Skeletal muscle satellite cell (primary cell): ENCODE results near the gene FOXN3.

ENCODE experiments used
- H3K27me3 ChIP-seq: 2 replicates; pipeline ENCODE4 v1.7.0; 2013; ENCODE audit warnings: low read length; ENCODE audit not compliant: control insufficient read depth, insufficient read depth
- H3K36me3 ChIP-seq: 2 replicates; pipeline ENCODE4 v1.7.0; 2013; ENCODE audit warnings: mild to moderate bottlenecking, control low read depth, low read length; ENCODE audit not compliant: insufficient read depth
- H3K4me1 ChIP-seq: 2 replicates; pipeline ENCODE4 v1.7.0; 2013; ENCODE audit warnings: low read length; ENCODE audit not compliant: control insufficient read depth, insufficient read depth
- H3K4me2 ChIP-seq: 2 replicates; pipeline ENCODE4 v1.7.0; 2013; ENCODE audit warnings: mild to moderate bottlenecking, low read length
- H3K4me3 ChIP-seq: 2 replicates; pipeline ENCODE4 v1.7.0; 2013; ENCODE audit warnings: low read length
- H3K9ac ChIP-seq: 2 replicates; pipeline ENCODE4 v1.7.0; 2013; ENCODE audit warnings: mild to moderate bottlenecking, low read depth, low read length, moderate library complexity
- H3K9me3 ChIP-seq: replicated peaks from 2 replicates; pipeline ENCODE4 v1.7.0; 2013; ENCODE audit warnings: mild to moderate bottlenecking, control low read depth, low read length

The FOXN3 gene

DNA sequence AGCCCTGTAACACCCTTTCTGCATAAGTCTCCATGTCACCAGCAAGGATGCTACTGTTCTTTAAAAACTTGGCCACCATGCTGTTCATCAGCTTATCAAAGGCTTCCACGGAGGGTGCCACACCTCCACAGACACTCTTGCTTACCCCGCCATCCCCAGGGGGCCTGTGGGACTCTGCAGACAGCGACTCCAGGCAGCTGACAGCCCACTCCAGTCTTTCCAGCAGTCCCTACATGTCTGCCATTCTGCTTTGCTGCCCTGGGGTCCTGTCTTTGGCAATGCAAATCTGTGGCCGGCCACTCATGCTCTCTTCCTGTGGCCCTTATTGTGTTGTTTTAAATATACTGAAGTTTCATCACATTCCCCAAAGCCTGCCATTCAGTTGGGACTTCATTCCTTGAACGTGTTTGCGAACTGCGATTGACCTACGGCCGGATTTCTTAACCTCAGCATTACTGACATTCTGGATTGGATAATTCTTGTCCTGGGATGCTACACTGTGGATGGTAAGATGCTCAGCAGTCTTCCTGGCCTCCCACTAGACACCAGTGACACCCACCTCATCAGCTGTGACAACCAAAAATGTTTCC, 125.6 kb downstream of the FOXN3 start:
- no peak overlapping the region for H3K4me2 ChIP-seq
- H3K36me3 ChIP-seq = peaks cover 8% of the 10 kb centered on the region
- H3K9me3 ChIP-seq = no peaks in the 10 kb centered on the region
- no peak overlapping the region for H3K4me3 ChIP-seq
- H3K27me3 ChIP-seq = no peaks in the 10 kb centered on the region
- H3K9ac ChIP-seq = no peak overlapping the region
- H3K4me1 ChIP-seq = peaks cover 7% of the 10 kb centered on the region

DNA sequence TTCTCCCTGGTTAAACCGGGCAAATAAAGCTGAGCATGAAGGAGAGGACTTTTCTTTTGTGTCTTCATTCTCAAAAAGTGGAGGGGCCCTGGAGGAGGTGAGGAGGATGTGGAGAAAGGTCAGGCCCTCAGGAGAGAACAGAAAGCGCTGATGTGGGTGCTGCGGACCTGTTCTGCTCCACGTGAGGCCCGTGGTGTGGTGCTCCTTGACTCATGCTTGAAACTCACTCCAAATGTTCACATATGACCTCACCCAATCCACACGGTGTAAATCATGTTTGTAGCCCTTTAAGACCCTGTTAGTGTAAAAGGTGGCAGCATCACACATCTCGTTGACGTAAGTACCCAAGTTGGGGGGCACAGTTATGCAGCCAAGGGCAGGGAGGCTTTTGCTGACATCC, 126.2 kb downstream of the FOXN3 start:
- Histone ChIP-seq H3K4me1 (peaks cover 7% of the 10 kb centered on the region), H3K9ac (no peak overlapping the region)

DNA sequence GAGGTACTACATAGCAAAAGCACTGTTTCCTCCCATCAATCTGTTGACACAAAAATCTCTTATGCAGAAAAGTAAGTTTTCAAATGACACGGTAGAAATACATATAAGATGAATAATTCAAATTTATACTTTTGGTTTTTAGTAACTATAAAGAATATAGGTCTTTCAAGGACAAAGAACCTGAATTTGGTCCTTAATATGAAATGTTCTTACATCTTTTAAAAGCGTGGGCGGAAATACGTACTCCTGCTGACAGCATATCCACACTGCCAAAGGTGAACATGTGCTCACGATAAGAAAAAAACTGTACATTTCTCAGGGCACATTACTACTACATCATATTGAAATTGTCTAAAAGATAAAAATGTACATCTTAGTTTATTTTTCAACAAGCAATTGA, 127.6 kb downstream of the FOXN3 start:
- Histone ChIP-seq H3K4me2 (no peak overlapping the region), H3K9ac (no peak overlapping the region), H3K4me3 (no peak overlapping the region), H3K27me3 (no peaks in the 10 kb centered on the region), H3K4me1 (peaks cover 8% of the 10 kb centered on the region), H3K36me3 (peaks cover 8% of the 10 kb centered on the region), H3K9me3 (no peaks in the 10 kb centered on the region)

More for the DNA sequence above, 126.2 kb downstream of the FOXN3 start:
- no peak overlapping the region for H3K4me3 ChIP-seq
- peaks cover 8% of the 10 kb centered on the region for H3K36me3 ChIP-seq
- H3K4me2 ChIP-seq = no peak overlapping the region
- H3K27me3 ChIP-seq = no peaks in the 10 kb centered on the region
- no peaks in the 10 kb centered on the region for H3K9me3 ChIP-seq

DNA sequence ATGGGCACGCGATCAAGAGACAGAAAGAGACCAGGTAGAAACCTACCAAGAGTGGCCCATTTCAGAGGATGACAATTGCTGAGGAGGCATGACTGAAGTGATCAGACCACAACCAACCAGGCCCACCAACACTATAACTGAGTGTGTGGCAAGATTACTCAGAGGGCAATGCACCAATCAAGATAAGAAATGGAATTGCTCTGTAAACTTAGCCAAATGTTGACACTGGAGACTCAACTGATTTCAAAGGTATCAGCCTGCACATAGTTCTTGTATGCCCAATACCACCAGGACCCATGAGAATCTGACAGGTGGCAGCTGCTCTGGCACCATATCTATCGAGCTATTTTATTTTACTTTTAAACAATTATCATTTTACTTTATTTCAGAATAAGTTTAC, 128.9 kb downstream of the FOXN3 start:
- H3K4me2 ChIP-seq = no peak overlapping the region
- peaks cover 8% of the 10 kb centered on the region for H3K36me3 ChIP-seq
- no peaks in the 10 kb centered on the region for H3K9me3 ChIP-seq
- no peak overlapping the region for H3K4me3 ChIP-seq
- H3K27me3 ChIP-seq = no peaks in the 10 kb centered on the region
- peaks cover 9% of the 10 kb centered on the region for H3K4me1 ChIP-seq
- H3K9ac ChIP-seq = no peak overlapping the region

DNA sequence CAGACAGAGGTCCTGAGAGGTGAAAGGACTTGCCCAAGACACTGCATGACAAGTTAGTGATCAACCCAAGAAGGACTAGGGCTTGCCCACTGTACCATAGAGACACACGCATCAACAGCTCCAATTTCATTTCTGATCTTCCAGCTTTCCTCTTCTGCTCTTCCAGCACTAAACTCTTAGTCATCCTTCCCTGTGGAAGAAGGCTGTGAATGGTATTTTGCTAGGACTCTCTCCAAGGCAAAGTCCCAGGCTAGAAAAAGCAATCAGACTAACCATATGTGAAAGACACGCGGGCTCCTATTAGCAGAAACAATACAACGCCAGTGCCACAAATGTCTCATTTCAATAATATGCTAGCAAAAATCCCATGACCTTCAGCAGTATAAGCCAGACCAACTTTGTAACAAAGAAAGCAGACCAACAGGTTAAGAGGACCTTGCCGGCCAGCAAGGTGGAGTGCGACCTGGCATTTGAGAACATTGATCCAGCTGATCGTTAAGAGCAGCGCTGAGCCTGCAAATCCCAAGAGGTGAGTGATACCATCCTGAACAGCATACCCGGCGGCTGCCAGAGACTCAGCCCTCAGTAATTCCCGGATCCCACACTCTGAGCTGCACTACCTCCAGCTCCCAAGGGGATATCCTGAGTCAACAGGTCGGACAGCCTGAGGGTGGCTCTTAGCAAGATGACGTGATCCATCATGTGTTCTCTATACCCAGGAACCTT, 132.5 kb downstream of the FOXN3 start:
- Histone ChIP-seq H3K27me3 (no peaks in the 10 kb centered on the region), H3K9ac (no peak overlapping the region), H3K4me3 (no peak overlapping the region), H3K4me2 (no peak overlapping the region), H3K9me3 (no peaks in the 10 kb centered on the region), H3K36me3 (peaks cover 11% of the 10 kb centered on the region), H3K4me1 (peaks cover 5% of the 10 kb centered on the region)

DNA sequence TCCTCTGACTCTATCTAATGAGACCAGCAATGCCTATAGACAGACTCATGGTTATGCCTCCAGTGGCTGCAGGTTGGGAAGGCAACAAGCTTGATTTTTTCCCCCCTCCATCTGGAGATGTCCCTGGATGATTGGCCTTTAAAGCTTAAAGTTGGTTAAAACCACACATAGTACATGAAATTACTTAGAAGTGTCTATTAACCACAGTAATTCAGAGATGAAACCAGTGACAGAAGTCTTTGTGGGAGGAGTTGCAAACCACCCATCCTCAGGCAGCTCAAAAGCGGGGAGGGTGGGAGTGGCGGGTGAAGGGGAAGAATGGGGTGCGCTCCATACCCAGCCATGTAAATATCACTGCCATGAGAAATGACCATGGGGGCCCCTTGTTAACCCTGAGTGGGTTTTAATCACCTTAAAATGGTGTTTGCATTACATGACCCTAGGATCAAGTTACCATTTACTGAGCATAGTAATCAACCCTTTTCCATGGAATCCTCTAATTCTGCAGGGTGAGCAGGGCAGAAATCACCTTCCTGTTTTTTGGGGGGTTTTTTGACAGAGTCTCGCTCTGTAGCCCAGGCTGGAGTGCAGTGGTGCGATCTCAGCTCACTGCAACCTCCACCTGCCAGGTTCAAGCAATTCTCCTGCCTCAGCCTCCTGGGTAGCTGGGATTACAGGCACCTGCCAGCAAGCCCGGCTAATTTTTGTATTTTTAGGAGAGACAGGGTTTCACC, 133.5 kb downstream of the FOXN3 start:
- Histone ChIP-seq H3K4me1 (peaks cover 5% of the 10 kb centered on the region), H3K36me3 (peaks cover 11% of the 10 kb centered on the region), H3K9ac (no peak overlapping the region), H3K4me3 (no peak overlapping the region), H3K9me3 (no peaks in the 10 kb centered on the region), H3K4me2 (no peak overlapping the region), H3K27me3 (no peaks in the 10 kb centered on the region)

DNA sequence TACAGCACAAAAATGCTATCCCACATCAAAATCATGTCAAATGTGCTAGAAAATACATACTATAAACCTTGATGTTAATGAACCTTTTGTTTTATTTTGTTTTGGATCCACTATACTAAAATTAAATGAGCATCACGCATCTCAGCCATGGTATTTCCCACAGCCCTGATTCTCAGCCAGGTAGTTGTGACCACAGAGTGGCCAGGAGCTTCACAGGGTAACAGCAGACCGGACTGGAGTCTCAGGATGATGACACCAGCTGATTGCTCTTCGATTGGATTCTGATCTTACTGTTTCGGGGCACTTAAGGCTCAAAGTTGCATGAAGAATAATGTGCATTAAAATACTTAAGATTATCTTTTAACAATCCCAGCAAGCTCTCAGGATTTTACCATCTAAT, 134.8 kb downstream of the FOXN3 start:
- H3K4me3 ChIP-seq = no peak overlapping the region
- no peaks in the 10 kb centered on the region for H3K27me3 ChIP-seq
- H3K9me3 ChIP-seq = no peaks in the 10 kb centered on the region
- H3K4me1 ChIP-seq = peaks cover 5% of the 10 kb centered on the region
- H3K4me2 ChIP-seq = no peak overlapping the region
- no peak overlapping the region for H3K9ac ChIP-seq
- H3K36me3 ChIP-seq = peaks cover 14% of the 10 kb centered on the region

DNA sequence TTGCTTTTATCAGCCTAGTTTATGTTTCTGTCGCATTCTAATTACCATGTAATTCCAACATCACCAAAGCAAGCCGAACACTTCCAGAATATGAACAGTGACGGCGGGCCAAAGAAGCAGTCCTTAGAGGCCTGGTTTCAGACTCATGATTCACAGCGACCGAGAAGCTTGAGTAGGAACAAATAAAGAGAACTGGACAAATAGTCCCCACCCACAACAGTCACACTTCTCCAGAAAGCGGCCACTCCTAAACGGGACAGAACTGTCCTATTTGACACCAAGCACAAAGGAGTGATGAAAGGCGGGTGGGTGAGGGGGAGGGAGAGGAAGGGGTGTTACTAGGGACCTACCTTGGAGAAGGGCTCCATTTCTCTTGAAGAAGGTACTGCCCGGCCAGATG, 136.4 kb downstream of the FOXN3 start:
- Histone ChIP-seq H3K36me3 (peaks cover 14% of the 10 kb centered on the region), H3K9me3 (no peaks in the 10 kb centered on the region), H3K4me3 (no peak overlapping the region), H3K27me3 (no peaks in the 10 kb centered on the region), H3K4me1 (peaks cover 5% of the 10 kb centered on the region), H3K9ac (no peak overlapping the region), H3K4me2 (no peak overlapping the region)

DNA sequence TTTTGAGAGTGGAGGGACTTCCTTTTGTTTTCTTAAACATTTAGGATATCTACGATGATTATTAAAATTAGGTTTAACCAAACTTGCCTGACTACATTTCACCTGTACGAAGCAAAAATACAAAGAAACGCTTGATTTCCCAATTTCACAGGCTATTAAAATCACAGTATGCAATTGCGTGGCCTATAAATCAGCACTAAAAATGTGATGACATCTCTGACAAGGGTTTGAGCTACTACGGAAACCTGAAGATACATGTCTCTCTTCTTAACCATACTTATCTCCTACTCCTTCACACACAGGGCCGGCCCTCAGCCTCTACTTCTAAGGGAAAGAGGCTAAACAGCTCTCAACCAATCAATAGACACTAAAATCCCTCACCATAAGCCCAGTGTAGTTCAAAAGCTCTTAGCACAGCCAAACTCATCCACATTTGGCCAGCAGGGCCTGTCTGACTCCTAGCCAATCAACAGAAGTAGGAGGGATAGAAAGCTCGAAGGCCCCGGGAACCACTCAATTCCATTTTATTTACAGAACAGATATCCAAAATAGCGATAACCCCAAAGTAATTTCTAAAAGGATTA, 137.3 kb downstream of the FOXN3 start:
- H3K9ac ChIP-seq = no peak overlapping the region
- no peaks in the 10 kb centered on the region for H3K27me3 ChIP-seq
- H3K4me1 ChIP-seq = peaks cover 5% of the 10 kb centered on the region
- H3K4me2 ChIP-seq = no peak overlapping the region
- peaks cover 14% of the 10 kb centered on the region for H3K36me3 ChIP-seq
- no peaks in the 10 kb centered on the region for H3K9me3 ChIP-seq
- no peak overlapping the region for H3K4me3 ChIP-seq

DNA sequence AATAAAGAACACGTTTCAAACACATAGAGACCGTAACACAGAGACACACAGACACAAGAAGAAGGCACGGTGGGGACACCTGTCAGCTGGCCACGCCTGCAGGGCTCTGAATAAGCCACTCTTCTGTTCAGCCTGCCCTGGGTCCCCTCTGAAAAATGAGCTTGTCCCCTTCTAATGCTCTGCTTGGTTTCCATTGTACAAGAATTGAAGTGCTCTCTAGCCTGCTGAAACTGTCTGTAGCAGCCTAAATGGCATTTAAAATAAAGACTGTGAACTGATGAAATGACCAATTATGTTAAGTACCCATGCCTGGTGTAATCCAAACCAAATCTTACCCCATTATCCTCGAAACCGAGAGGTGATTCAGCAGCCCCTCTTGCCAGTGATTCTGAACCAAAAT, 139.8 kb downstream of the FOXN3 start:
- no peak overlapping the region for H3K4me2 ChIP-seq
- peaks cover 14% of the 10 kb centered on the region for H3K36me3 ChIP-seq
- H3K9ac ChIP-seq = no peak overlapping the region
- H3K9me3 ChIP-seq = no peaks in the 10 kb centered on the region
- H3K4me1 ChIP-seq = no peaks in the 10 kb centered on the region
- no peak overlapping the region for H3K4me3 ChIP-seq
- no peaks in the 10 kb centered on the region for H3K27me3 ChIP-seq

DNA sequence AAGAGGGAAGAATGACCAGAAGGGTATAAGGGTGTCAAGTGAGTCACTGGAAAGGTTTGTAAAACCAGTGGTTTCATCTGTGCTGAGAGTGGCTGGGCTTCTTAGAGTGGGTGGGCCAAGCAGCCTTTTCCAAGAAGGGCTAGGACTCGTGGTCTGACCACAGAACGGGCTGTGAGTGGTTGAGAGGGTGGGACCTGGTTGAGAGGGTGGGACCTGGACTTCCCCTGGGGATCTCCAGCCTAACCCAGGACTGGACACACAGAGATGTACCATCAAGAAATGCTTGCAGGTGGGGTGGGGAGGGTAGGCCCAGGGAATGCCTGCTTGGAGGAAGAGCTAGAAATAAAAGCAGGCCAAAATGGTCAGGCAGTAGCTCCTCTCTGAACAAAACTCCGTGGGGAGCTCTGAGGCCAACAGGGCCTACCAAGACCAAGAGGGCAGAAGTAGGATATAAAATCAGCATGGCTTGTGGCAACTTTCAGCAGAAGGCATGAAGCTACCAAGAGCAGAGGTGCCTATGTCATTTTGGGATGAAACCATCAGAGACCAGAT, 140.5 kb downstream of the FOXN3 start:
- Histone ChIP-seq H3K27me3 (no peaks in the 10 kb centered on the region), H3K36me3 (peaks cover 14% of the 10 kb centered on the region), H3K9ac (no peak overlapping the region), H3K9me3 (no peaks in the 10 kb centered on the region), H3K4me3 (no peak overlapping the region), H3K4me2 (no peak overlapping the region), H3K4me1 (no peaks in the 10 kb centered on the region)
